Colonic mucosa (tissue), 4 donors: ENCODE results near the gene SMIM1. TPM values are rescaled to one million over a fixed set of nuclear protein-coding genes. Genes with fewer than 3 reads are reported as not detected.

ENCODE experiments used
- DNase-seq: peaks from one replicate; pipeline ENCODE4 v3.0.0-alpha.2; 2020
- H3K27ac ChIP-seq: fragments of 200-600 bp; one replicate; pipeline ENCODE4 v1.8.0; 2021
- H3K27me3 ChIP-seq: fragments of 200-600 bp; one replicate; pipeline ENCODE4 v1.8.0; 2021
- H3K36me3 ChIP-seq: fragments of 200-600 bp; one replicate; pipeline ENCODE4 v1.8.0; 2021
- H3K4me1 ChIP-seq: fragments of 200-600 bp; one replicate; pipeline ENCODE4 v1.8.0; 2021; ENCODE audit warnings: mild to moderate bottlenecking
- H3K4me3 ChIP-seq: fragments of 200-600 bp; one replicate; pipeline ENCODE4 v1.8.0; 2021
- H3K9ac ChIP-seq, 2 donors: one replicate each; pipeline ENCODE4 v1.7.0; 2013; ENCODE audit warnings: control low read depth in 2 of 2, low read depth in 2 of 2, low read length in 2 of 2
- H3K9me3 ChIP-seq: fragments of 200-600 bp; one replicate; pipeline ENCODE4 v1.8.0; 2021
- CTCF ChIP-seq: fragments of 200-600 bp; IDR thresholded peaks from one replicate; pipeline ENCODE4 v1.8.0; 2022; ENCODE audit warnings: antibody characterized with exemption, mild to moderate bottlenecking
- intact Hi-C: fragments of 100-400 bp; cut with DNase I; formaldehyde crosslinking; loops from one replicate; pipeline ENCODE4 v1.14.1; 2022
- total RNA-seq, 2 donors: library from RNA; stranded (reverse); fragmentation: NEBNext Ultra II Directional in 1 of 2; extraction: Animal tissue kit (Norgen Biotek cat#: 25700) in 1 of 2; gene quantifications; one replicate each; pipeline ENCODE4 v1.2.1, GENCODE V29; 2021
- donor health status: healthy.
- donor health status: DM: no; HTN: no; CAD: no.
- donor health status: DM: no; HTN: no; CAD: no.

The SMIM1 gene
- total RNA-seq, 2 donors from 2014 or later, result 1.9 to 2.4 TPM

GRCh38 chr1:3735688-3736087 lies 36.9 kb upstream of the SMIM1 start:
- Histone ChIP-seq H3K27me3 (no peaks in the 10 kb centered on the region), H3K36me3 (no peaks in the 10 kb centered on the region), H3K4me1 (no peaks in the 10 kb centered on the region), H3K9me3 (no peaks in the 10 kb centered on the region), H3K9ac (no peak overlapping the region), H3K27ac (no peak overlapping the region), H3K4me3 (no peak overlapping the region)
- no peak for DNase-seq
- TF ChIP-seq CTCF, result no peak
- intact Hi-C loops, result no loop called here

- Histone ChIP-seq H3K4me3 (no peak overlapping the region), H3K9ac (no peak overlapping the region), H3K27me3 (no peaks in the 10 kb centered on the region), H3K4me1 (no peaks in the 10 kb centered on the region), H3K9me3 (no peaks in the 10 kb centered on the region), H3K27ac (no peak overlapping the region), H3K36me3 (no peaks in the 10 kb centered on the region)
- TF ChIP-seq CTCF, result no peak
- intact Hi-C loops, result no loop called here
- no peak for DNase-seq
Observed at GRCh38 chr1:3736131-3736561, 36.4 kb upstream of the SMIM1 start.

- Histone ChIP-seq H3K27me3 (no peaks in the 10 kb centered on the region), H3K4me1 (no peaks in the 10 kb centered on the region), H3K36me3 (no peaks in the 10 kb centered on the region), H3K9me3 (no peaks in the 10 kb centered on the region), H3K4me3 (no peak overlapping the region), H3K27ac (no peak overlapping the region), H3K9ac (no peak overlapping the region)
- no peak for DNase-seq
- TF ChIP-seq CTCF, result no peak
- intact Hi-C loops, result no loop called here
Observed at GRCh38 chr1:3736708-3737107, 35.8 kb upstream of the SMIM1 start.

- intact Hi-C loops, result no loop called here
- TF ChIP-seq CTCF, result no peak
Observed at GRCh38 chr1:3738943-3739342, 33.6 kb upstream of the SMIM1 start.

GRCh38 chr1:3740042-3740441 lies 32.5 kb upstream of the SMIM1 start:
- TF ChIP-seq CTCF, result no peak
- DNase-seq, result no peak
- intact Hi-C loops, result no loop called here
- no peaks in the 10 kb centered on the region for H3K9me3 ChIP-seq
- no peak overlapping the region for H3K4me3 ChIP-seq
- no peaks in the 10 kb centered on the region for H3K27me3 ChIP-seq
- no peak overlapping the region for H3K9ac ChIP-seq
- no peak overlapping the region for H3K27ac ChIP-seq
- H3K4me1 ChIP-seq, result no peaks in the 10 kb centered on the region
- H3K36me3 ChIP-seq, result no peaks in the 10 kb centered on the region

More at GRCh38 chr1:3738943-3739342, 33.6 kb upstream of the SMIM1 start:
- Histone ChIP-seq H3K27me3 (no peaks in the 10 kb centered on the region), H3K27ac (no peak overlapping the region), H3K9me3 (no peaks in the 10 kb centered on the region), H3K4me1 (no peaks in the 10 kb centered on the region), H3K36me3 (no peaks in the 10 kb centered on the region), H3K9ac (no peak overlapping the region), H3K4me3 (no peak overlapping the region)
- no peak for DNase-seq

- no peak overlapping the region for H3K4me3 ChIP-seq
- H3K9me3 ChIP-seq, result no peaks in the 10 kb centered on the region
- intact Hi-C loops, result no loop called here
- H3K27me3 ChIP-seq, result no peaks in the 10 kb centered on the region
- no peak for DNase-seq
- H3K27ac ChIP-seq, result no peak overlapping the region
- no peaks in the 10 kb centered on the region for H3K36me3 ChIP-seq
- no peak for TF ChIP-seq CTCF
- no peaks in the 10 kb centered on the region for H3K4me1 ChIP-seq
- no peak overlapping the region for H3K9ac ChIP-seq
Observed at GRCh38 chr1:3740752-3741151, 31.8 kb upstream of the SMIM1 start.
